Endothelial cell of umbilical vein (primary cell): ENCODE results near the gene SBK3. TPM values are rescaled to one million over a fixed set of nuclear protein-coding genes. Genes with fewer than 3 reads are reported as not detected.

Source experiments
- BruUV-seq: library from RNA; stranded (reverse); fragments of 400-500 nt; replicated peaks from 2 replicates; lab custom pipeline; 2021; lab: Mats Ljungman, UMichigan
- CTCF ChIA-PET: fragments of 300-600, 350-600 bp; sonication (Branson Sonifier 250); formaldehyde crosslinking; loops from one replicate; lab custom pipeline; 2021; ENCODE audit warnings: antibody characterized with exemption, inconsistent platforms; lab: Charles Lee
- POLR2A ChIA-PET: fragments of 300-600, 350-600 bp; sonication (Branson Sonifier 250); formaldehyde crosslinking; loops from one replicate; lab custom pipeline; 2021; ENCODE audit warnings: antibody characterized with exemption, inconsistent platforms; lab: Charles Lee
- DNase-seq: peaks from one replicate; pipeline ENCODE4 v3.0.0-alpha.2; 2011; ENCODE audit warnings: low read depth, low spot score
- FAIRE-seq: peaks from 2 replicates; lab custom pipeline; 2011; peaks lifted over from hg19 to GRCh38; lab: Jason Lieb, UNC
- H2AFZ ChIP-seq: 2 replicates; pipeline ENCODE4 v1.6.0; 2012; ENCODE audit warnings: low read depth, low read length, control low read depth, inconsistent platforms
- H3K27ac ChIP-seq: 2 replicates; pipeline ENCODE4 v1.5.1; 2011; ENCODE audit warnings: low read depth, mild to moderate bottlenecking, control low read depth, low read length, moderate library complexity; ENCODE audit not compliant: insufficient read depth
- H3K27me3 ChIP-seq, 2 experiments: 2 replicates each; pipeline versions ENCODE4 v1.6.0 to v1.6.1; 2011; ENCODE audit warnings: low read length in 2 of 2, mixed read lengths in 1 of 2; ENCODE audit not compliant: control insufficient read depth in 2 of 2, insufficient read depth in 2 of 2
- H3K36me3 ChIP-seq, 2 experiments: 2 replicates in 1 of 2; 3 replicates in 1 of 2; pipeline ENCODE4 v1.5.1; 2011; ENCODE audit warnings: low read length in 2 of 2, mild to moderate bottlenecking in 1 of 2, moderate library complexity in 1 of 2; ENCODE audit not compliant: control insufficient read depth in 2 of 2, insufficient read depth in 2 of 2; ENCODE audit errors: extremely low read depth in 1 of 2
- H3K4me1 ChIP-seq: 3 replicates; pipeline ENCODE4 v1.5.1; 2011; ENCODE audit warnings: mild to moderate bottlenecking, low read length; ENCODE audit not compliant: control insufficient read depth, insufficient read depth; ENCODE audit errors: extremely low read depth
- H3K4me2 ChIP-seq: 2 replicates; pipeline ENCODE4 v1.6.1; 2011; ENCODE audit warnings: low read length, control low read depth, mixed read lengths; ENCODE audit not compliant: insufficient read depth
- H3K4me3 ChIP-seq, 3 experiments: fragments of 200-600 bp in 1 of 3; sonication (generic), shearing (Covaris generic) in 1 of 3; replicated peaks in 1 of 3; 2 replicates each; pipeline ENCODE4 v1.5.1; 2011 to 2016; ENCODE audit warnings: control low read depth in 3 of 3, low read length in 3 of 3, mild to moderate bottlenecking in 2 of 3, inconsistent platforms in 1 of 3, low read depth in 1 of 3, moderate library complexity in 1 of 3; ENCODE audit not compliant: insufficient read depth in 1 of 3
- H3K79me2 ChIP-seq: 2 replicates; pipeline ENCODE4 v1.6.0; 2012; ENCODE audit warnings: low read length, inconsistent platforms; ENCODE audit not compliant: control insufficient read depth, insufficient read depth
- H3K9ac ChIP-seq: replicated peaks from 2 replicates; pipeline ENCODE3; 2011; ENCODE audit warnings: low read length, control low read depth; ENCODE audit not compliant: insufficient read depth; ENCODE audit errors: extremely low read depth
- H3K9me1 ChIP-seq: replicated peaks from 3 replicates; pipeline ENCODE4 v1.6.0; 2011; ENCODE audit warnings: mild to moderate bottlenecking, low read length; ENCODE audit not compliant: control insufficient read depth, insufficient read depth; ENCODE audit errors: extremely low read depth
- H3K9me3 ChIP-seq: replicated peaks from 2 replicates; pipeline ENCODE4 v1.5.1; 2012; ENCODE audit warnings: low read length, inconsistent platforms; ENCODE audit not compliant: control insufficient read depth, insufficient read depth
- H4K20me1 ChIP-seq: replicated peaks from 2 replicates; pipeline ENCODE3; 2011; ENCODE audit warnings: mild to moderate bottlenecking, low read length; ENCODE audit not compliant: control insufficient read depth, insufficient read depth; ENCODE audit errors: extremely low read depth
- CTCF ChIP-seq, 2 donors: IDR thresholded peaks; 1 replicate in 1 of 2; 2 replicates in 1 of 2; pipeline ENCODE4 v1.5.1; 2011; ENCODE audit warnings: low read length in 2 of 2, mild to moderate bottlenecking in 2 of 2, moderate library complexity in 2 of 2, control low read depth in 1 of 2, inconsistent platforms in 1 of 2, low read depth in 1 of 2; ENCODE audit not compliant: insufficient read depth in 1 of 2; ENCODE audit errors: extremely low read depth in 1 of 2
- EZH2 ChIP-seq: IDR thresholded peaks from 2 replicates; pipeline ENCODE4 v1.6.1; 2012; ENCODE audit warnings: borderline replicate concordance, low read depth, mild to moderate bottlenecking, moderate library complexity, low read length, inconsistent platforms; ENCODE audit not compliant: severe bottlenecking
- FOS ChIP-seq: IDR thresholded peaks from 2 replicates; pipeline ENCODE4 v1.6.1; 2011; ENCODE audit warnings: mild to moderate bottlenecking, low read length, moderate library complexity, borderline replicate concordance; ENCODE audit not compliant: insufficient read depth
- GATA2 ChIP-seq: IDR thresholded peaks from 2 replicates; pipeline ENCODE4 v1.7.0; 2011; ENCODE audit warnings: low read depth, mild to moderate bottlenecking, moderate library complexity, mixed read lengths, low read length; ENCODE audit not compliant: insufficient read length, insufficient read depth
- JUN ChIP-seq: IDR thresholded peaks from 2 replicates; pipeline ENCODE4 v1.6.1; 2011; ENCODE audit warnings: borderline replicate concordance, low read depth; ENCODE audit not compliant: insufficient read length, insufficient read depth
- MAX ChIP-seq: IDR thresholded peaks from 2 replicates; pipeline ENCODE4 v1.6.1; 2011; ENCODE audit not compliant: insufficient read depth, insufficient read length
- MYC ChIP-seq: IDR thresholded peaks from one replicate; pipeline ENCODE4 v1.6.1; 2011; ENCODE audit warnings: mild to moderate bottlenecking, low read depth, low read length
- POLR2A ChIP-seq: IDR thresholded peaks from 2 replicates; pipeline ENCODE4 v1.6.1; 2012; ENCODE audit warnings: low read depth, mild to moderate bottlenecking, control low read depth, low read length
- POLR2AphosphoS5 ChIP-seq: IDR thresholded peaks from 2 replicates; pipeline ENCODE4 v1.6.1; 2012; ENCODE audit warnings: low read depth, mild to moderate bottlenecking, control low read depth, low read length, moderate library complexity; ENCODE audit not compliant: insufficient read depth
- dilution Hi-C: fragments of 300-500 bp; cut with MboI; formaldehyde crosslinking; loops from one replicate; pipeline ENCODE4 v1.15.0; 2019; ENCODE audit warnings: low sequenced_read_pairs; ENCODE audit not compliant: extremely low pct_ligation_motif_present
- intact Hi-C: fragments of 100-400 bp; cut with micrococcal nuclease; formaldehyde crosslinking; loops from one replicate; pipeline ENCODE4 v1.10.0; 2022
- polyA plus RNA-seq, 4 experiments: library from polyadenylated mRNA; depleted of rRNA in 3 of 4; stranded (reverse) in 3 of 4; unstranded in 1 of 4; fragments of >200 nt; gene quantifications; 2 replicates each; pipeline versions ENCODE4 v1.2.1 to v1.2.3, GENCODE V29; 2011 to 2012; ENCODE audit warnings: missing spikeins in 1 of 4
- total RNA-seq: library from RNA; stranded (reverse); gene quantifications from 2 replicates; pipeline ENCODE4 v1.2.3, GENCODE V29; 2021

SBK3 gene
- total and polyA plus RNA-seq, 2 donors (not counting 3 experiments of a cell fraction or from before 2014, with no cell fraction given) = 0.18 to 0.62 TPM

- Histone ChIP-seq H3K27ac (no peak overlapping the region), H3K79me2 (no peaks in the 10 kb centered on the region), H3K4me3 (no peak overlapping the region), H4K20me1 (no peaks in the 10 kb centered on the region), H3K9me1 (no peaks in the 10 kb centered on the region), H3K9me3 (no peaks in the 10 kb centered on the region), H3K4me2 (no peak overlapping the region), H3K9ac (no peak overlapping the region), H2AFZ (no peak overlapping the region), H3K4me1 (no peaks in the 10 kb centered on the region), H3K36me3 (no peaks in the 10 kb centered on the region), H3K27me3 (no peaks in the 10 kb centered on the region)
- DNase-seq (no peak), FAIRE-seq (no peak)
- ChIA-PET POLR2A (no interaction called here), CTCF (interaction anchor here (0.8 kb wide), 1 partner anchor 13 kb away, joined by 3 read pairs; no protein-coding TSS in a partner anchor)
- no TSS peak for BruUV-seq
- dilution Hi-C loops = no loop called here
- intact Hi-C loops = no loop called here
- no peak for TF ChIP-seq CTCF (IDR thresholded peaks at IDR 0.05; ENCODE audit: extremely low read depth in 1 of 2, insufficient read depth in 1 of 2, low read depth in 1 of 2, low read length in 2 of 2)
- TF ChIP-seq MYC = no peak
- no peak for TF ChIP-seq POLR2A
- TF ChIP-seq EZH2 = no peak
- no peak for TF ChIP-seq JUN
- TF ChIP-seq MAX = no peak
- no peak for TF ChIP-seq FOS
- no peak for TF ChIP-seq POLR2AphosphoS5
- no peak for TF ChIP-seq GATA2
Measured at GRCh38 chr19:55540619-55541018, 4.7 kb downstream of the SBK3 start.
